T-helper 1 cell treated with Interleukin-12 subunit alpha and Interleukin-12 subunit beta and Interleukin-4 antibody, amounts not matched to agents 30 μg/mL and 1 μg/mL, for 36 hours (primary cell): Measurements from ENCODE around the gene TNN.
A peak's percentile ranks its signal among the peaks of the same experiment; 100 is the strongest.

Experiments
- H3K27ac Mint-ChIP-seq: one replicate; pipeline ENCODE4 v1.8.0; 2021; ENCODE audit warnings: mild to moderate bottlenecking, mixed read lengths
- H3K27me3 Mint-ChIP-seq: one replicate; pipeline ENCODE4 v1.8.0; 2021; ENCODE audit warnings: low read depth, mixed read lengths
- H3K36me3 Mint-ChIP-seq: one replicate; pipeline ENCODE4 v1.8.0; 2021; ENCODE audit warnings: low read depth, mixed read lengths
- H3K4me1 Mint-ChIP-seq: one replicate; pipeline ENCODE4 v1.8.0; 2021; ENCODE audit warnings: low read depth, mixed read lengths
- H3K4me3 Mint-ChIP-seq: one replicate; pipeline ENCODE4 v1.8.0; 2021; ENCODE audit warnings: mild to moderate bottlenecking, moderate library complexity, mixed read lengths
- H3K9me3 Mint-ChIP-seq: one replicate; pipeline ENCODE4 v1.8.0; 2021; ENCODE audit warnings: mixed read lengths

TNN gene

DNA sequence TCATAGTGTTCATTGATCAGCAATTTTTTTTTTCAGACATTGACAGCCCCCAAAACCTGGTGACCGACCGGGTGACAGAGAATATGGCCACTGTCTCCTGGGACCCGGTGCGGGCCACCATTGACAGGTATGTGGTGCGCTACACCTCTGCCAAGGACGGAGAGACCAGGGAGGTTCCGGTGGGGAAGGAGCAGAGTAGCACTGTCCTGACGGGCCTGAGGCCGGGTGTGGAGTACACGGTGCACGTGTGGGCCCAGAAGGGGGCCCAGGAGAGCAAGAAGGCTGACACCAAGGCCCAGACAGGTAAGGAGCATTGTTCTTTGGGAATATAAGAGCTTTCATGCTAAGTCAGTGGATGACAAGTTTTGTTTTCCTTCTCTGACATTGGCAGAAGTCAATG is 49.3 kb downstream of the TNN start:
- Mint-ChIP-seq H3K9me3 (peaks cover 9% of the 10 kb centered on the region), H3K4me3 (no peak overlapping the region), H3K4me1 (no peaks in the 10 kb centered on the region), H3K27me3 (peaks cover 6% of the 10 kb centered on the region), H3K27ac (no peak overlapping the region), H3K36me3 (no peaks in the 10 kb centered on the region)

DNA sequence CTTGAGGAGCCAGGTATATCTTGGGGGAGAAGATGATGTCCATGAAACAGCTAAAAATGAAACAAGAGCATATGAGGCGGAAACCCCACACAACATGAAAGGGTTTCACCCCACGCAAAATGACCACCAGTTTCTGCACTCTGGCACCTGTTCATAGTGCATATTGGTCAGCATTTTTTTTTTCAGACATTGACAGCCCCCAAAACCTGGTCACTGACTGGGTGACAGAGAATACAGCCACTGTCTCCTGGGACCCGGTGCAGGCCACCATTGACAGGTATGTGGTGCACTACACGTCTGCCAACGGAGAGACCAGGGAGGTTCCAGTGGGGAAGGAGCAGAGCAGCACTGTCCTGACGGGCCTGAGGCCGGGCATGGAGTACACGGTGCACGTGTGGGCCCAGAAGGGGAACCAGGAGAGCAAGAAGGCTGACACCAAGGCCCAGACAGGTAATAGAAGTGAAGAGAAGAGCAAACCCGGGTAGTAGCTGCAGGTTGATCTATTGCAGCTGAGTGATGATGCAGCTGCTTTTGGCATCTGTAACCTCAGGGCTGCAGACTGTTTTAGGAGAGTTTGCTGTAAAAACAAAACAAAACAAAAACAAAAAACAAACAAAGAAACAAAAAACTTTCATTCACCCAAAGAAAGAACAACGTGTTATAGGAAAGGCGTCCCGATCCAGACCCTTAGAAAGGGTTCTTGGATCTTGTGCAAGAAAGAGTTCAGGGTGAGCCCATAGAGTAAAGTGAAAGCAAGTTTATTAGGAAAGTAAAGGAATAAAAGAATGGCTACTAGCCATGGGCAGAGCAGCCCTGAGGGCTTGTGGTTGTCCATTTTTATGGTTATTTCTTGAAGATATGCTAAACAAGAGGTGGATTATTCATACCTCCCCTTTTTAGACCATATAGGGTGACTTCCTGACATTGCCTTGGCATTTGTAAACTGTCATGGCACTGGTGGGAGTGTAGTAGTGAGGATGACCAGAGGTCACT is 51.0 kb downstream of the TNN start:
- Mint-ChIP-seq H3K27me3 (peaks cover 4% of the 10 kb centered on the region), H3K4me1 (no peaks in the 10 kb centered on the region), H3K4me3 (no peak overlapping the region), H3K36me3 (no peaks in the 10 kb centered on the region), H3K27ac (no peak overlapping the region), H3K9me3 (peaks cover 2% of the 10 kb centered on the region)

DNA sequence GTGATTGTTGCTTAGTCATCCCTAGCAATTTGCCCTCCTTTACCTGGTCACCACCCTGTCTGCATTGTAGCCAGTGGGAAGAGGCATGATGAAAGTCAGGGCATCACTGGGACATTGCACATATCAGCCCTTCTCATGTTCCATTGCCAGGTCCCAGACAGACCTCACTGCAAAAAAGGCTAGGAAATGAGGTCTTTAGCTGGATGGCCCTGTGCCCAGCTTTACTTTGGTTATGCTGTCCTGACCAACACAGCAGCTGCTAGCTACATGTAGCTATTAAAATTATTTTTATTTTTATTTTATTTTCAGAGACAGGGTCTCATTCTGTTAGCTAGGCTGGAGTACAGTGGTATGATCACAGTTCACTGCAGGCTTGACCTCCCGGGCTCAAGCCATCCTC is 52.9 kb downstream of the TNN start:
- Mint-ChIP-seq H3K27ac (no peak overlapping the region), H3K9me3 (no peaks in the 10 kb centered on the region), H3K27me3 (no peaks in the 10 kb centered on the region), H3K4me1 (no peaks in the 10 kb centered on the region), H3K4me3 (no peak overlapping the region), H3K36me3 (no peaks in the 10 kb centered on the region)

DNA sequence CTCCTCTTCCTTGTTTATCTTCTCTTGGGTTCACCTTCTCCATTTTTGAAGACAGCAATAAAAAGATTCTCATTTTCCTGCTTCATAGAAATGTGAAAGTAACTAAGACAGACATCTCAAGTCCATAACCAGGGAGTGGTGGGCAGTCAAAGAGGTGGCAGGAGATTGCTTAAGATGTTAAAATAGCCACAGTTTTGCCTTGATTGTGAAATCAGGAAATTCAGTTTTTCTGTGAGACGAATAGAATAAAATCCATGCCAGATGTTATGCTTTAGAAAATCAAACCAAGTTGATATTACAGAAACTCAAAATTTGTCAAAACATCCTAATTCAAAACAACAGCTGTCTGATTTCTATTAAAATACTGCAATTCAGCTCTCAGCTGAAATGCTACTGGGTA is 57.2 kb downstream of the TNN start:
- Mint-ChIP-seq H3K4me1 (no peaks in the 10 kb centered on the region), H3K4me3 (no peak overlapping the region), H3K27ac (no peak overlapping the region), H3K27me3 (no peaks in the 10 kb centered on the region), H3K9me3 (no peaks in the 10 kb centered on the region), H3K36me3 (no peaks in the 10 kb centered on the region)

DNA sequence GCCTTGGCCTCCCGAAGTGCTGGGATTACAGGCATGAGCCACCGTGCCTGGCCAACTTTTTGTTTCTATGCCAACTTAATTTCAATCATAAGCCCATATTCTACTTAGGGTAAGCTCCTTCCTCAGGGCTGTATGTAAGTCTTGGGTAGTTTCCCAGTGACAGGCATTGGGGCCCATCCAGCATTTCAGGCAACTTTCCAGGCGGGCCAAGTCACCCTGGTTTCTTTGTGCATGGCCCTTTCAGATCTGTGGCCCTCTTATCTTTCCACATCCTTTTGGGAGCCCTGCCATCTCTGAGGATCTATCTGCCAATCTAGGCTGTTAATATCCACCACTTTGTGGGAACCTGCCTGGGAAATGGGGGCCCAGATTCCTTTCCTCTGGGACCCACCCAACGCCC is 58.7 kb downstream of the TNN start:
- no peaks in the 10 kb centered on the region for H3K27me3 Mint-ChIP-seq
- no peaks in the 10 kb centered on the region for H3K4me1 Mint-ChIP-seq
- H3K4me3 Mint-ChIP-seq: no peak overlapping the region
- no peaks in the 10 kb centered on the region for H3K36me3 Mint-ChIP-seq
- H3K9me3 Mint-ChIP-seq: no peaks in the 10 kb centered on the region
- no peak overlapping the region for H3K27ac Mint-ChIP-seq

DNA sequence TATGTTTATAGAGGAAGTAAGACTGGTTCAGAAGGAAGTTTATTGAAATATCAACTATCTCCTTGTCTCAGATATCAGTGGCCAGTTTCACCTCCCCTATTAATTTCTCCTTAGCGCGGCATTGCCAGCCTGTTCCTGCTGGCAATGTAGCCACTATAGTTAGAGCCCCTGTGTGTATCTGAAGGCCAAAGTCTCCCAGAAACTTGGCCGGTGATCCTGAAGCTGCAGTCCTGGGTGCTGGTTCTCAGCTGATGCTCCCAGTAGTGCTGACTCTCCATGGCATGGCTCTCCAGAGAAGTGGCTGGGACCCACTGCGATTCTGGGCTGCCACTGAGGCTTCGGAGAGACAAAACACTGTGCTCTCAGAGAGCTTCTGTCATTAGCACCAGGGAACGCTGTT is 59.9 kb downstream of the TNN start:
- H3K27me3 Mint-ChIP-seq: no peaks in the 10 kb centered on the region

DNA sequence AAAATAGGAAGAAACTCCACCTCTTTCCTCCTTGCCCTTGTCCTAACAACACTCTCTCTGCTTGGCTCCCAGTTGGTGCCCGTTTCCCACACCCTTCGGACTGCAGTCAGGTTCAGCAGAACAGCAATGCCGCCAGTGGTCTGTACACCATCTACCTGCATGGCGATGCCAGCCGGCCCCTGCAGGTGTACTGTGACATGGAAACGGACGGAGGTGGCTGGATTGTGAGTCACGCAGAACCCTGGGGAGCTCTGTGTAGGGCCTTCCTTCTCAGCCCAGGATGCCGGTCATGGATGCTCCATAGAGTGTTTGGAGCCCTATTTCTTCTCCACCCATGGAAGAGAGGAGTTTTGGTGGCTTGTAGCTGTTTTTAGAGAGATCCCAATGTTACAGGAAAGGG is 60.9 kb downstream of the TNN start:
- Mint-ChIP-seq H3K27me3 (peaks cover 4% of the 10 kb centered on the region), H3K27ac (no peak overlapping the region), H3K4me3 (no peak overlapping the region), H3K4me1 (peaks cover 4% of the 10 kb centered on the region), H3K36me3 (no peaks in the 10 kb centered on the region), H3K9me3 (no peaks in the 10 kb centered on the region)

More for the DNA sequence above, 59.9 kb downstream of the TNN start:
- Mint-ChIP-seq H3K4me1 (no peaks in the 10 kb centered on the region), H3K4me3 (no peak overlapping the region), H3K27ac (no peak overlapping the region), H3K36me3 (no peaks in the 10 kb centered on the region), H3K9me3 (no peaks in the 10 kb centered on the region)

DNA sequence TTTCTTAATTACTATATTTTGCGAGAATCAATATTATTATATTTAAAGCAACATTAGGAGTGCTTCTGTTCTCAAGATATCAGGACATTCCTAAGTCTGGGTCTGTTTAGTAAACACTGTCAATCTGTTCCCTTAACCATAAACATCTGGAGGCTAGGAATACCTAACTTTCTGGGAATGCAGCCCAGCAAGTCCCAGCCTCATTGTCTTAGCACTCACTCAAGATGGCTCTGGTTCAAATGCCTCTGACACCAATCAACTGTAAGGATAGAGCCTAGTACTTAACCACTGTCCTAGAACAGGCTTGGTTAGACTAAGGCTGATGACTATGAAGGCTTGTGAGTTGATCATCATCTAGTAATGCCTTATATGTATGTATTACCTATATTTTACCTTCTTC is 61.5 kb downstream of the TNN start:
- Mint-ChIP-seq H3K27me3 (peaks cover 9% of the 10 kb centered on the region), H3K4me1 (peaks cover 4% of the 10 kb centered on the region), H3K36me3 (no peaks in the 10 kb centered on the region), H3K27ac (no peak overlapping the region), H3K4me3 (no peak overlapping the region), H3K9me3 (no peaks in the 10 kb centered on the region)

DNA sequence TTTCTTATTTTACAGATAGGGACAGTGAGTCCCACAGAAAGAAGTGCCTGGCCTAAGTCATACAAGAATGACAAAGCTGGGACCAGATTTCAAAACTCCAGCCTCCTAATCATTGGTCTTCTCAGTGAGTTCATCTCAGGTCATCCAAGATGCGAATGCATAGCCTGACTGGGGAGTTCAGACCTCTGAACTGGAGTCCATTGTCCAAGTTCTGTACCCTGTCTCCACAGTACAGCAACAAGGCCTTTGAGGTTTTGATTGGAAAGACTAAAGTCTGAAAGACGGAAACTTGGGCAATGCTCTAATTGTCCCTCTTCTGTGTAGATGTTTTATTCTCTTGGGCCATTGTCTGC is 62.0 kb downstream of the TNN start:
- Mint-ChIP-seq H3K27me3 (peaks cover 11% of the 10 kb centered on the region), H3K27ac (no peak overlapping the region), H3K9me3 (no peaks in the 10 kb centered on the region), H3K4me3 (no peak overlapping the region), H3K4me1 (peaks cover 4% of the 10 kb centered on the region), H3K36me3 (no peaks in the 10 kb centered on the region)

DNA sequence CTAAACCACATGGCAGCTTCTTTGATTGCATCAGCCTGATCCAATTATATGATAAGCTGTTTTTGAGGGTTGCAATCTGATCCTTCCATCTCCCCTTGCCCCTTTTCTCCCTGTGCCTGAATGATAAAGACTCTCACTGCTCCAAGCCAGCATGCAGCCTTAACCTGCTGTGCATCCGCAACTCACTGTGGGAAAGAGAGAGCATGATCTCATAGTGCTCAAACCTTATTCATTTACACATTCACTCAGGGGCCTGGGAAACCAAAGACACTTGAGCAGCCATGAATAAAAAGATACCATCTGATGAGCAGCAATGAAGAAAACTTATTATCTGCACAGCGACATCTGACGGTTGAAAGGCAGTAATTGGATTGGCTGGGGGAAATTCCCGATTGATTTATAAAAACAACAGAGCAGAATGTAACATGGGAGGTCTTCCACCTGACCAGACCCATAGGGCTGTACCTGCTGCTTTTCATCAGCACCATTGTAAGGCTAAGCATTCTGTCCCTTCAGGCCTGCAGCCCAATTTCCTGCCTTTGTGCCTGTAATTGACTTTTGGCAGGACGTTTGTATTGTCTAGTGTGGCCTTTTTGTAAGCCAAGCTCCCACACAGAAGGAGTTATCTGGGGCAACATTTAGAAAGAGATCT is 62.5 kb downstream of the TNN start:
- H3K4me3 Mint-ChIP-seq: no peak overlapping the region
- no peaks in the 10 kb centered on the region for H3K9me3 Mint-ChIP-seq
- no peak overlapping the region for H3K27ac Mint-ChIP-seq
- H3K27me3 Mint-ChIP-seq: peaks cover 15% of the 10 kb centered on the region
- no peaks in the 10 kb centered on the region for H3K36me3 Mint-ChIP-seq
- peaks cover 5% of the 10 kb centered on the region for H3K4me1 Mint-ChIP-seq

DNA sequence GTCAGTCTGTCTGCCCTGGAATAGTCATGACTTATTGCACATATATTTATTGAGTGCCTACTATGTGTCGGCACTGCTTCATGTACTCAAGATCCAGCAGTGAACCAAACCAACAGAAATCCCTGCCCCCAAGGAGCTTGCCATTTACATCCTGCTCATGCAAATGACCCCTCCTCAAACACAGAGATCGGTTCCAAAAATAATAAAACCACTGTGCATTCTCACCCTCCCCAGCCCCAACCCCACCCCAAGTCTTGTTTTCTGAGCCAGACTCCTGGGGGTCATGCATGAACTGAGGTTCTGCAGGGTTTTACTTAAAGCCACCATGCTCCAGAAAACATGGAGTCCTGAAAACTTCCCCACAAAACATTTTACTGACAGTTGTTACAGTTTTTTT is 63.0 kb downstream of the TNN start:
- H3K9me3 Mint-ChIP-seq: no peaks in the 10 kb centered on the region
- no peak overlapping the region for H3K4me3 Mint-ChIP-seq
- no peaks in the 10 kb centered on the region for H3K36me3 Mint-ChIP-seq
- peaks cover 17% of the 10 kb centered on the region for H3K27me3 Mint-ChIP-seq
- no peak overlapping the region for H3K27ac Mint-ChIP-seq
- H3K4me1 Mint-ChIP-seq: peaks cover 5% of the 10 kb centered on the region

DNA sequence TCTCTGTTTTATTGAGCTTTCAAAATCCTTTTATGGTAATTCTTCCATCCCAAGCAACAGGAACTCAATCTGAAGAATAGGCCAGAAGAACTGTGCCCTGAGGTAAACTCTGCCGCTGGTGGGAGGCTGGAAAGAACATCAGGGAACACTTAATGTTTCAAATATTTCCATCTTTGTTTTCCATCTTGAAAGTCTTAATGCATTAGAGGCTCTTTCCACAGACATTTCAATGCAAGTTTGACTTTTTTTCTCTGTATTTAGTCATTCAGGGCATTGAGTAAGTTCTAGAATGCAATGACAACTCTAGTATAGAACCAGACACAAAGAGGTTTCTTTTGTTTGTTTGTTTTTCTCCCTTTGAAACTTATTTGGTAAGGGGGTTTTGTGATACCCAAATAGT is 63.5 kb downstream of the TNN start:
- Mint-ChIP-seq H3K27me3 (peaks cover 21% of the 10 kb centered on the region), H3K27ac (no peak overlapping the region), H3K36me3 (no peaks in the 10 kb centered on the region), H3K4me1 (peaks cover 5% of the 10 kb centered on the region), H3K4me3 (no peak overlapping the region), H3K9me3 (no peaks in the 10 kb centered on the region)

DNA sequence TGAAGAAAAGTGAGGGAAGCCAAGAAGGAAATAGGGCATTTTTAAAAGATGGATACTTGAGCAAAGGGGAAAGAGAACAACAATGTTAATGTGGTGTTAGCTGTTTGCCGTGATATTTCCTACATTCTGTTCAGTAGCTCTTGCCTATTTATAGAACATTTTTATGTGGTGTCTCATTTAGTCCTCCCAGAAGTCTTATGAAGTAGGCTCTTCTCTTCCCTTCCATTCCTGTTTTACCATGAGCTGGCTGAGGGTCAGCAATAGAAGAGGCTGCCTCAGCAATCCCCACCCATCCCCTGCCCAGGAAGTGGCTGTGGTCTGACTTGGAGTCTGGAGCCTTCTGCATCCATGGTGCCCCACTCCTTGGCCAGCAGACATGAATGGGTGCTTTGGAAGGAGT is 64.8 kb downstream of the TNN start:
- Mint-ChIP-seq H3K4me3 (no peak overlapping the region), H3K36me3 (no peaks in the 10 kb centered on the region), H3K27me3 (peaks cover 33% of the 10 kb centered on the region), H3K27ac (no peak overlapping the region), H3K9me3 (no peaks in the 10 kb centered on the region), H3K4me1 (peaks cover 5% of the 10 kb centered on the region)

DNA sequence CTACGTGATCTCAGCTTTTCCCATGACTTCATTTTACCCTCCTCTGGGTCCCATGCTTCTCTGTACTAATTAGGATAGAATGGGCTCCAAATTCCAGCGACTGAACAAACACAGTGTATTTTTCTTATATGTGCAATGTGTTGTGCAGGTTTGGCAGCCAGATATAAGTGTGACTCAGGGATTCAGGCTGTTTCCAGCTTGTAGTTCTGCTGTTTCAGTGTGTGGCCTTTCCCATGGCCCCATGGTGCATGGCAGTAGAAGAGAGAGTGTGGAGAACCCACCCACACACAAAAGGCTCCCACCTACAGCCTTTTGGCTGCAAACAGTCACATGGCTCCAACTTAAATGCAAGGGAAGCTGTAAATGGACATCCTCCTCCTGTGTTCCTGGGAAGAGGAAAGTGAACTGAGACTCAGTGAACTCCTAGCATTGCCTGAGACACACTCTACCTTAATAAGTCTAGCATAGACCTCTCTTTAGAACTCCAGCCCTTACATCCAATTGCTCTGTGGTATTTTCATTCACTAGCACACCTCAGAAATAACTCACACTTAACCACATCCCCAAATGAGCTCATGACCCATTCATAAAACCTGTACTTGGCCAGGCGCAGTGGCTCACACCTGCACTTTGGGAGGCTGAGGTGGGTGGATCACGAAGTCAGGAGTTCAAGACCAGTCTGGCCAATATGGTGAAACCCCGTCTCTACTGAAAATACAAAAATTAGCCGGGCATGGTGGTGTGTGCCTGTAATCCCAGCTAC is 66.2 kb downstream of the TNN start:
- Mint-ChIP-seq H3K27me3 (peaks cover 42% of the 10 kb centered on the region), H3K4me3 (no peak overlapping the region), H3K9me3 (no peaks in the 10 kb centered on the region), H3K27ac (peak overlapping the region; percentile 11), H3K36me3 (no peaks in the 10 kb centered on the region), H3K4me1 (peaks cover 5% of the 10 kb centered on the region)

DNA sequence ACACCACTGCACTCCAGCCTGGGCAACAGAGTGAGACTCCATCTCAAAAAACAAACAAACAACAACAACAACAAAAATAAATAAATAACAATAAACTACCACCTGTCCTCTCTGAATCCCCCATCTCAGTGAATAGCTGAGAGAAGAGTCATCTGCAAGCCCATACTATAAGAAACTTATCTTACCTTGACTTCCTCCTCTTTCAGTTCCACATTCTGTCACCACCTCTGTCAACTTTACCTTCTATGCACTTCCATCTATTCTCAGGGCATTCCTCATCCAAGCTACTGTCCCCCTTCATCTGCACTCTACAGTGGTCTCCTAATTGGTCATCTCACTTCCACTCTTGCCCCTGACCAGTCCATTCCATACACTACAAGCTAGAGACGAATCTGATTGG is 66.9 kb downstream of the TNN start:
- Mint-ChIP-seq H3K27me3 (peaks cover 42% of the 10 kb centered on the region), H3K4me1 (peaks cover 5% of the 10 kb centered on the region), H3K36me3 (no peaks in the 10 kb centered on the region), H3K9me3 (no peaks in the 10 kb centered on the region), H3K27ac (no peak overlapping the region), H3K4me3 (no peak overlapping the region)
